Fibroblast of the aortic adventitia (primary cell): ENCODE measurements around the gene L3MBTL4. TPM values are rescaled to one million over a fixed set of nuclear protein-coding genes. Genes with fewer than 3 reads are reported as not detected.

Experiments
- DNase-seq: peaks from one replicate; pipeline ENCODE4 v3.0.0-alpha.2; 2010; ENCODE audit warnings: low read depth
- H3K4me3 ChIP-seq: 2 replicates; pipeline ENCODE4 v1.5.1; 2011; ENCODE audit warnings: low read depth, mild to moderate bottlenecking, control low read depth, low read length, moderate library complexity
- CTCF ChIP-seq: IDR thresholded peaks from 2 replicates; pipeline ENCODE4 v1.5.1; 2011; ENCODE audit warnings: mild to moderate bottlenecking, low read length, control low read depth, inconsistent platforms; ENCODE audit not compliant: insufficient read depth
- total RNA-seq: library from RNA; depleted of rRNA; stranded (reverse); fragments of >200 nt; gene quantifications from 2 replicates; pipeline ENCODE4 v1.2.3, GENCODE V29; 2012; ENCODE audit warnings: low replicate concordance

L3MBTL4 gene
- total RNA-seq, 1 donor: not detected

GRCh38 chr18:6367208-6367607, 47.5 kb downstream of the L3MBTL4 start:
- H3K4me3 ChIP-seq: no peak overlapping the region
- no peak for DNase-seq
- no peak for TF ChIP-seq CTCF

GRCh38 chr18:6366776-6367175, 47.9 kb downstream of the L3MBTL4 start:
- no peak for DNase-seq
- no peak overlapping the region for H3K4me3 ChIP-seq
- TF ChIP-seq CTCF: no peak

GRCh38 chr18:6365385-6365784, 49.3 kb downstream of the L3MBTL4 start:
- DNase-seq: no peak
- TF ChIP-seq CTCF: no peak

GRCh38 chr18:6363216-6363615, 51.5 kb downstream of the L3MBTL4 start:
- no peak for DNase-seq

More at GRCh38 chr18:6365385-6365784, 49.3 kb downstream of the L3MBTL4 start:
- H3K4me3 ChIP-seq: no peak overlapping the region

GRCh38 chr18:6362559-6363129, 52.1 kb downstream of the L3MBTL4 start:
- DNase-seq: no peak
- no peak for TF ChIP-seq CTCF

More at GRCh38 chr18:6363216-6363615, 51.5 kb downstream of the L3MBTL4 start:
- H3K4me3 ChIP-seq: no peak overlapping the region
- TF ChIP-seq CTCF: no peak

GRCh38 chr18:6357668-6358067, 57.0 kb downstream of the L3MBTL4 start:
- no peak overlapping the region for H3K4me3 ChIP-seq
- TF ChIP-seq CTCF: no peak
- DNase-seq: no peak

More at GRCh38 chr18:6362559-6363129, 52.1 kb downstream of the L3MBTL4 start:
- H3K4me3 ChIP-seq: no peak overlapping the region
